G401 (cell line): ENCODE data around the gene RHEB. TPM values are rescaled to one million over a fixed set of nuclear protein-coding genes. Genes with fewer than 3 reads are reported as not detected.
A peak's percentile ranks its signal among the peaks of the same experiment; 100 is the strongest.

Experiments
- DNase-seq: peaks from one replicate; pipeline ENCODE4 v3.0.0-alpha.2; 2015; ENCODE audit warnings: low spot score
- in situ Hi-C: cut with HindIII; loops from 2 replicates; pipeline ENCODE4 v1.10.0; 2016; ENCODE audit warnings: low sequenced_read_pairs, mixed read lengths
- total RNA-seq: library from RNA; depleted of rRNA; stranded (reverse); fragments of >200 nt; shearing (Covaris generic); gene quantifications from 2 replicates; pipeline ENCODE4 v1.2.3, GENCODE V29; 2014; rRNA removed

RHEB gene
- 127 and 156 TPM in 2 replicates for total RNA-seq

GRCh38 chr7:151519765-151520418 is at the start of gene RHEB:
Gene RHEB (minus strand): TSS chr7:151519895. CDS start chr7:151519511, 384 bp downstream.
- peak; percentile 99 for DNase-seq
- in situ Hi-C loops, result no loop called here

DNA sequence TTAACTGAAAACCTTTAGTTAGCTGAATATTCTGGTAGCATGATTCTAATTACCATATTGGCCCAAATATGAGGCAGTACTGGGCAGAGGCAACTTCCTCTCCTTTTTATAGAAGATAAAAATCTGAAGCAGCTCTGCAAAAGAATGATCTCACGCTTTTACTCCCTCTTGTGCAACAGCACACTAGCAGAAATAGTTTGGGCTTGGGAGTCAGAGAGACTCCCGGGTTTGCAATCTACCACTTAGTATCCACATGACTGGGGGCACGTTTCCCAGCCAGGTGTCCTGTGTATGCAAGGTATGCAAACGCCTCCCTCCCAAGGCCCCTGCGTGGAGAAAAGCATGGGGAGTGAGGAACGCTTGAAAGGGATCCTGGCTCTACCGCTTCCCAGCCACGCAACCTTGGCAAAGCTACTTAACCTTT is 47.2 kb upstream of the RHEB start:
- no peak for DNase-seq
- in situ Hi-C loops, result no loop called here

- in situ Hi-C loops, result no loop called here
- no peak for DNase-seq
Observed at GRCh38 chr7:151565541-151565940, 45.8 kb upstream of the RHEB start.

- in situ Hi-C loops, result no loop called here
- no peak for DNase-seq
Observed at GRCh38 chr7:151560243-151560642, 40.5 kb upstream of the RHEB start.

DNA sequence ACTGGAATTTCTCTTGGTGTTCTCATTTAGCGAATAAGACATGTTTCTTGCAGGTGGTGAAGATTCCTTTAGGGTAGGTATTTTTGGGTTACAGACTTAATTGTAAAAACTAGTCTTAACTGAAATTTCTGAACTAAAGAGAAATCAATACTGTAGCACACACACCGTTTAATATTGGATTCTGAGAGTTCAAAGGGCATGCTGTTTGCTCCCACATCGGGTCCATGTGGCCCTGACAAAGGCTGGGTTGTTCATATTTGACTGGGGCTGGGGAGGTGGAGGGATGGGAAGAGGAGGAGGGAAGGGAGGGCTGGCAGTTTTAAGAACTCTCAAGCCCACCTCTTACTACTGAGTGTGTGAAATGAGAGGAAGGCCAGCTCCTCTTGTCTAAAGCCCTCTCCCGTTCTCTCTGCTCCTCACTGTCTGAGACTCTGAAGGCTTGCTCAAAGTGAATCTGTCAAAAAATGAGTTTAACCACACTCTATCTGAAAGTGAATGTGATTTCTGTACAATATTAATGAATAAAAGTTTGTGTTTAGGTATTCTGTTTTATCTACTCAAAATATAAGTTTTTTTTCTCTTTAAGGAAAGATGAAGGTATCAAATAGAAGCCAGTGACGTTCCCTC is 40.0 kb upstream of the RHEB start:
- DNase-seq, result no peak
- in situ Hi-C loops, result no loop called here

GRCh38 chr7:151558575-151558974 is 38.9 kb upstream of the RHEB start:
- in situ Hi-C loops, result no loop called here
- DNase-seq, result no peak

DNA sequence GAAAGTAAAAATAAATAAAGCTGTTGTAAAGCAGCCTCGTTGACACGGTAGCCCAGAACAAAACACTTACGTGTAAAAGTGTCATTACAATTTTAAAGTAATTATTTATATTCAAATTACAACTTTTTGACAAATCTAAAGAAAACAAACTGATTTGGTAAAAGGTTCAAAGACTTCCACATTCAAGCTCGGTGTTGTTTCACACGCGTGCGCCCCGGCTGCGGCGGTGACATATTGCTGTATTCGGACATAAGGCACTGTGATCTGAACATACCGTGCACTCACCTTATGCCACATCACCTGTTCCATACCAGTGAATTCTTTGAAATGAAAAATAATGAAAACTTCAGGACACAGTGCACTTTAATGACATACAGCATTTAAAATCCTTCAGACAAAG is 36.9 kb upstream of the RHEB start:
- in situ Hi-C loops, result no loop called here
- DNase-seq, result no peak

- in situ Hi-C loops, result no loop called here
- DNase-seq, result no peak
Observed at GRCh38 chr7:151553356-151553755, 33.7 kb upstream of the RHEB start.

DNA sequence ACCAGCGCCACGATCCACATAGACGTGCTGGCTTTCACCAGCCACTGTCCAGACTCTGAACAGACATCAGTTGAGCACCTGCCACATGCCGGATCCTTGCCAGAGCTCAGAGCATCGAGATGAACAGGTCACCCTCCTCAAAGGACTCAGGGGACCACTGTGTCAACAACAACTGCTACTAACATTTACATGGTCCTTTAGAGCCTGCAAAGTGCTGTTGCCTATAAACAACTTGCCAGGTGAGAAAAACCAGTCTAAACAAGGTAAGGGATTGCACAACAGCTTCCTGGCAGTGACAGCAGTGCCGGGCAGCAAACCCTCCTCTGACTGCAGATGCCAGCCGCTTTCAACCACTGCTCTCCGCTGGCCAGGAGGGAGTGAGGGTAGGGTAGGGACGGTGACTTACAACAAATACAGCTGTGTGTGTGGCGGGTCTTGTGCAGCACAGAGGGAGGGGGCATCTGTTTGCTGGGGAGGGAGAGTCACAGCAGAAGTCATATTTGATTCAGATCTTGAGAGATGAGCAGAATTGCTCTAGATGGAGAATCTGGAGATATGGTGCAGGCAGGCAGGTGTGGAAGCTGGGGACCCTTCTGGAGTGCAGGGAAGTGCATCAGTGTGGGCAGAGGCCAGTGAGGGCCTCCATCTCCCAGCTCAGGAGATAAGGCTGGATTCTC is 32.8 kb upstream of the RHEB start:
- DNase-seq, result peak; percentile 25
- in situ Hi-C loops, result no loop called here

- in situ Hi-C loops, result no loop called here
Observed at GRCh38 chr7:151551820-151552219, 32.1 kb upstream of the RHEB start.

GRCh38 chr7:151550656-151551286 is 31.1 kb upstream of the RHEB start:
- no peak for DNase-seq

More at GRCh38 chr7:151551820-151552219, 32.1 kb upstream of the RHEB start:
- DNase-seq, result no peak

GRCh38 chr7:151549644-151550043 is 29.9 kb upstream of the RHEB start:
- in situ Hi-C loops, result no loop called here
- no peak for DNase-seq

More at GRCh38 chr7:151550656-151551286, 31.1 kb upstream of the RHEB start:
- in situ Hi-C loops, result no loop called here

DNA sequence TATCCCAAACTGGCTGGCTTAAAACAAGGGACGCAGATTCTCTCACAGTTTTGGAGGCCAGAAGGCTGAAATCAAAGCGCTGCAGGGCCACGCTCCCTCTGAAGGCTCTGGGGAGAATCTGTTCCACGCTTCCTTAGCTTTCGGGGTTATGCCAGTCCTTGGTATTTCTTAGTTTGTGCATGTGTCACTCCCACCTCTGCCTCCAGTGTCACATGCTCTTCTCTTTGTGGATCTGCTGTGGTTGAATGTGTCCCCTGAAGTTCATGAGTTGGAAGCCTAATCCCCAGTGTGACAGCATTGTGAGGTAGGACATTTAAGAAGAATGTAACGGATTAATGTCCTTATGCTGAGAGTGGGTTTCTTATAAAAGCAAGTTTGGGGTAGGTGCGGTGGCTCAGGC is 29.4 kb upstream of the RHEB start:
- in situ Hi-C loops, result no loop called here

GRCh38 chr7:151544183-151544582 is 24.5 kb upstream of the RHEB start:
- in situ Hi-C loops, result no loop called here
- no peak for DNase-seq

More for the DNA sequence above, 29.4 kb upstream of the RHEB start:
- no peak for DNase-seq

DNA sequence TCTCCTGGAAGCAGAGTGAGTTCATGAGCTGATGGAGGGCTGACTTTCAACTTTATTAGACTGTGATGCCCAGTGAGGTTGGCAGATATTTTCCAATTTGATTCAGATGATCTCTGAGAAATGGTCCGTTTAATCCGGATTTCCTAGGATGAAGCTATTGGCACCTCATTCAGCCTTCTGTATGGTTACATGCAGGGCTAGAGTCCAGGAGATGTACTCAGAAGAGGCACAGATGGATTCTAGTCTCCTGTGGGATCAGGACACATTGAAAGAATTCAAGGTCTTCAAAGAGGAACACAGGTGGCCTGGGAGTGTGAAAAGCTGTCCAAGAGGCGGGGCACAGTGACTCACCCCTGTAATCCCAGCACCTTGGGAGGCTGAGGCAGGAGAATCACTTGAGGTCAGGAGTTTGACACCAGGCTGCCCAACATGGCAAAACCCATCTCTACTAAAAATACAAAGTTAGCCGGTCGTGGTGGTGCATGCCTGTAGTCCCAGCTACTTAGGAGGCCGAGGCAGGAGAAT is 23.0 kb upstream of the RHEB start:
- peak; percentile 69 for DNase-seq
- in situ Hi-C loops, result no loop called here

DNA sequence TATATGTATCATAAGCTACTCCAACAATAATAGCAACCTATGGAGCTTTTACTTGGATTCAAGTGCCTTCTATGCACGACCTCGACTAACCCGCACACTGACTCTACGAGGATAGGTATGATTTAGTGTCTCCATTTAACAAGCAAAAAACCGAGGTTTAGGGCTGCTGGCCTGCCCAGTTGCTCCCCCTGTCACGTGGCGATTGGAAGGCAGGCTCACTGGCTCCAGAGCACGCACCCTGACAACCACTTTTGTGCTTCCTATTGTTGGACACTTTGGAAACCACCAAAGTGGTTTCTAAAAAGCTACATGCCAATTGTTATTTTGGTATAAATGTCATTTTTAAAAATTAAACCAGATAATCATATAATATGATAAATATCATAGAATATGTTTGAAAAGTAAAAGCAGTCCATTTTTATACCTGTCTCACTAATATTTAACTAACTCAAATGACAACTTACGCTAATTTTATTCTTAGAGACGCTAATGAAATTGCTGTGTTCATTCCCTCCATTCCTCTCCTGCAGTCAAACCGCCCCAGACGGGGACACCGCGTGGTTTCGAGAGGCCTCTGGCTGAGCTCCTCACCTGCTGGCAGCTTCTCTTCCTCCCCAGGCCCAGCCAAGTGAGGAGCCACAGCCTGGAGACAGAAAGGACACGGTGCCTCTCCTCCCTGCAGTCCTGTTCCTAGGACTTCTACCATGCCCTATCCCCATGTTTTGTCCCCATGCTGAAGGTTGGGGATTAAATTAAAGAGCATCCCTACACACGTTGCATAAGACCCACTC is 22.2 kb upstream of the RHEB start:
- peak; percentile 79 for DNase-seq
- in situ Hi-C loops, result no loop called here

DNA sequence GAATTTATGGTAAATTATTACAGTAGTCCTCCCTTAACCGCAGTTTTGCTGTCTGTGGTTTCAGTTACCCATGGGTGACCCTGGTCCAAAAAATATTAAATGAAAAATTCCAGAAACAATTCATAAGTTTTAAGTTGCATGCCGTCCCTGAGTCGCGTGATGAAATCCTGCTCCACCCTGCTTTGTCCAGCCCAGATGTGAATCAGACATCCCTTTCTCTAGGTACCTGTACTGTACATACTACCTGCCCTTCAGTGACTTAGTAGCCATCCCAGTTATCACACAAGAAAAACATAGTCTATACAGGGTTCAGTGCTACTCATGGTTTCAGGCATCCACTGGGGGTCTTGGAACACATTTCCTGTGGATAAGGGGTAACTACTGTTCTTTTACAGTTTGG is 20.5 kb upstream of the RHEB start:
- in situ Hi-C loops, result no loop called here
- DNase-seq, result no peak

DNA sequence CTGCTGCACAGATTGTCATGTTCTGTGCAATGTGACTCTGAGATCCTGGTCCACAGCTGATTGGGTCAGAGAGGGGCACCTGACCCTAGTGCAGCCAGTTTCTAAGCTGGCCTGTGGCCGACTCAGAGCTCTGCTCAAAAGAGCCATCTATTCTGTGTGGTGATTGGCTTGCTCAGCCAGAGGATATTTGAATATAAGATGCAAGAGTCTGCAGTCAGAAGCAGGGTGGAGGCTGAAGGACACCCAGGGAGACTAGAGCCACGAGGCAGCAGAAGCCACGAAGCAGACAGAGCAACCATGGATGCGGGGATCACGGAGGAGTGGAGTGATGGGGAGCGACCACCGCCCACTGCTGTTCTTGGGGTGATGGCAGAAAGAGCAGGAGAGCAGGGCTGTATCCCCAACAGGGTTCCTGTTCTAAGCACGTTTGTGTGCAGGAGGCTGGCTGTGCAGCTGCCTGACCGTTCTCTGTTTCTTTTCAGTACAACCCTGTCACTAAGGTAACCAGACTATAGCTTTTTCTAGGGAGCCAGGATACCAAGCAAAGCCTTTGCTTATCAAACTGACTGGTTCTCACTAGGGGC is 19.5 kb upstream of the RHEB start:
- peak; percentile 97 for DNase-seq
- in situ Hi-C loops, result no loop called here
